Sigmoid colon (tissue), 7 donors: ENCODE data around the gene BCAS4. TPM values are rescaled to one million over a fixed set of nuclear protein-coding genes. Genes with fewer than 3 reads are reported as not detected.

ENCODE experiments used
- DNase-seq: peaks from one replicate; pipeline ENCODE4 v3.0.0-alpha.2; 2019
- H3K27ac ChIP-seq, 4 donors: fragments of 200-600 bp; sonication (generic); one replicate each; pipeline ENCODE4 v1.5.1; 2016 to 2019; ENCODE audit warnings: mild to moderate bottlenecking in 1 of 4
- H3K27me3 ChIP-seq, 3 donors: fragments of 200-600 bp; sonication (generic); one replicate each; pipeline ENCODE4 v1.5.1; 2019; ENCODE audit warnings: mild to moderate bottlenecking in 1 of 3
- H3K36me3 ChIP-seq, 4 donors: fragments of 200-600 bp; sonication (generic); one replicate each; pipeline ENCODE4 v1.5.1; 2016 to 2019
- H3K4me1 ChIP-seq, 4 donors: fragments of 200-600 bp; sonication (generic); one replicate each; pipeline ENCODE4 v1.5.1; 2017 to 2019
- H3K4me3 ChIP-seq, 4 donors: fragments of 200-600 bp; sonication (generic); one replicate each; pipeline ENCODE4 v1.5.1; 2017 to 2019; ENCODE audit warnings: mild to moderate bottlenecking in 2 of 4, moderate library complexity in 1 of 4
- H3K9me3 ChIP-seq, 4 donors: fragments of 200-600 bp in 3 of 4; sonication (generic) in 3 of 4; one replicate each; pipeline versions ENCODE4 v1.5.1 to v1.6.1; 2013 to 2019
- EP300 ChIP-seq, 4 donors: sonication (generic); formaldehyde crosslinking; IDR thresholded peaks; one replicate each; pipeline ENCODE4 v1.6.1; 2017; ENCODE audit warnings: antibody characterized with exemption in 4 of 4
- POLR2A ChIP-seq, 2 donors: fragments of 450-650 bp; IDR thresholded peaks; one replicate each; pipeline ENCODE4 v1.6.1; 2016; ENCODE audit warnings: antibody characterized with exemption in 2 of 2, mild to moderate bottlenecking in 2 of 2, moderate library complexity in 2 of 2
- POLR2AphosphoS5 ChIP-seq, 4 donors: sonication (generic); formaldehyde crosslinking; IDR thresholded peaks; one replicate each; pipeline ENCODE4 v1.6.1; 2017; ENCODE audit warnings: antibody characterized with exemption in 4 of 4
- WGBS, 2 donors: extraction: QIAGEN DNeasy Blood & Tissue Kit; methylation state at CpG; one replicate each; pipeline ENCODE4 v1.1.7; 2013; 5-methylcytosine and 5-hydroxymethylcytosine counted together
- intact Hi-C: fragments of 100-400 bp; cut with DNase I; formaldehyde crosslinking; loops from one replicate; pipeline ENCODE4 v1.15.1; 2023
- polyA plus RNA-seq, 3 donors: library from polyadenylated mRNA; stranded (reverse); fragments of 200-250 nt; gene quantifications; one replicate each; pipeline ENCODE4 v1.2.3, GENCODE V29; 2013
- total RNA-seq, 4 donors: library from RNA; depleted of rRNA; stranded (reverse); fragments of >200 nt; gene quantifications; one replicate each; pipeline ENCODE4 v1.1.0, GENCODE V29; 2016
- TF ChIP-seq, protein P1 (sequence below), 4 experiments: fragments of 450-650 bp in 3 of 4; fragments of 200-600 bp in 1 of 4; IDR thresholded peaks; one replicate each; pipeline ENCODE4 v1.5.1; 2016 to 2019; ENCODE audit warnings: antibody characterized with exemption in 4 of 4, mild to moderate bottlenecking in 3 of 4, moderate library complexity in 2 of 4
- donor health status: healthy with polysubstance abuse.
- donor health status: Bipolar disorder and iron deficiency.
- donor health status: healthy.

Gene BCAS4
- total and polyA plus RNA-seq, 7 donors, result 0.46 to 10.1 (median 3.5) TPM

DNA sequence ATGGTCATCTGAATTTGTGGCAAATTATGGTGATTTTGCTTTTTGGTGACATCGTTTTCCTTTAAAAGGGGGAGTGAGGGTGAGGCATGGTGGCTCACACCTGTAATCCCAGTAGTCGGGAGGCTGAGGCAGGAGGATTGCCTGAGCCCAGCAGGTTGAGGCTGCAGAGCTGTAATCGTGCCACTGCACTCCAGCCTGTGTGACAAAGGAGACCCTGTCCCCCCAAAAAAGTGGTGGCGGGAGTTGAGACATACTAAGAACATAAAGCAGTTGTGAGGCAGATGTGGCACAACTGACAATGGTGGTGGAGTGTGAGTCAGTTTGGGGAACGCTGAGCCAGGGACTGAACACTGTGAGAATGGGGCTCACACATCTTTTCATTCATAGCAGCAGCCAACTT is 90.9 kb downstream of the BCAS4 start:
- Histone ChIP-seq H3K27ac (no peak overlapping the region), H3K4me1 (no peaks in the 10 kb centered on the region), H3K36me3 (peaks cover 2 to 34% (median 8%) of the 10 kb centered on the region in 4 donors), H3K9me3 (no peaks in the 10 kb centered on the region), H3K4me3 (no peak overlapping the region), H3K27me3 (no peaks in the 10 kb centered on the region)
- TF ChIP-seq EP300 (IDR thresholded peaks at IDR 0.05) (no peak), POLR2A (IDR thresholded peaks at IDR 0.05) (no peak), POLR2AphosphoS5 (IDR thresholded peaks at IDR 0.05) (no peak)
- TF ChIP-seq, protein P1, sequence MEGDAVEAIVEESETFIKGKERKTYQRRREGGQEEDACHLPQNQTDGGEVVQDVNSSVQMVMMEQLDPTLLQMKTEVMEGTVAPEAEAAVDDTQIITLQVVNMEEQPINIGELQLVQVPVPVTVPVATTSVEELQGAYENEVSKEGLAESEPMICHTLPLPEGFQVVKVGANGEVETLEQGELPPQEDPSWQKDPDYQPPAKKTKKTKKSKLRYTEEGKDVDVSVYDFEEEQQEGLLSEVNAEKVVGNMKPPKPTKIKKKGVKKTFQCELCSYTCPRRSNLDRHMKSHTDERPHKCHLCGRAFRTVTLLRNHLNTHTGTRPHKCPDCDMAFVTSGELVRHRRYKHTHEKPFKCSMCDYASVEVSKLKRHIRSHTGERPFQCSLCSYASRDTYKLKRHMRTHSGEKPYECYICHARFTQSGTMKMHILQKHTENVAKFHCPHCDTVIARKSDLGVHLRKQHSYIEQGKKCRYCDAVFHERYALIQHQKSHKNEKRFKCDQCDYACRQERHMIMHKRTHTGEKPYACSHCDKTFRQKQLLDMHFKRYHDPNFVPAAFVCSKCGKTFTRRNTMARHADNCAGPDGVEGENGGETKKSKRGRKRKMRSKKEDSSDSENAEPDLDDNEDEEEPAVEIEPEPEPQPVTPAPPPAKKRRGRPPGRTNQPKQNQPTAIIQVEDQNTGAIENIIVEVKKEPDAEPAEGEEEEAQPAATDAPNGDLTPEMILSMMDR (IDR thresholded peaks at IDR 0.05), result no peak
- 85 to 91% methylated on average over 5 of the region's 5 CpGs for WGBS, 2 donors
- intact Hi-C loops, result no loop called here
- DNase-seq, result no peak

DNA sequence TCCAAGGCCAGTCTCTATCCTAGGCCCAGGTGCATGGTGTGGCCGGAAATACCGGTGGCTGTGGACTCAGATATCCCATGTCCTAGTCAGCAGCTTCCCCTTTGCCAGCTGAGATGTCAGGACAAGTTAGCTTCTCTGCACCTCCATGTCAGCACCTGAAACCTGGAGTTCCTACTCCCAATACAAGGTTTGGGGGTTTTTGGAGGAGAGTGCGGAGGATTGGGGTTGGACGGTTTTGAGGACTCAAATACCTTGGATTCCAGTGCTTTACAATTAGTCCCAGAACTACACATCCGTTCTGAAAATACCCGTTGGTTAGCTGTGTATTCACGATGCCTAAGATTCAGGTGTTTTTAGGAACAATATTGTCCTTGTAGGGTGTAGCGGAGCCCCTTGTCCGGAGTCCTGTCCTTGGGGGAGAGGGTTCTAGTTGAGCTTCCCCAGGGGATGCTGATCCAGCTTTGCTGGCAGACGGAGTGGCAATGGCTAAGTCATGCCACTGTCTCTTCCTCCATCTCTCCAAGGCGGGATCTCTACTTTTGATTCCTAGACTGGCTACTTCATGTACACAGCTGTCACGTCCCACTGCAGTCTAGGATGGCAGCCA is 91.4 kb downstream of the BCAS4 start:
- Histone ChIP-seq H3K4me3 (no peak overlapping the region), H3K9me3 (no peaks in the 10 kb centered on the region), H3K4me1 (no peaks in the 10 kb centered on the region), H3K27me3 (no peaks in the 10 kb centered on the region), H3K27ac (no peak overlapping the region), H3K36me3 (peaks cover 5 to 39% (median 10%) of the 10 kb centered on the region in 4 donors)
- TF ChIP-seq POLR2A (IDR thresholded peaks at IDR 0.05), result no peak
- no peak for TF ChIP-seq EP300 (IDR thresholded peaks at IDR 0.05)
- TF ChIP-seq POLR2AphosphoS5 (IDR thresholded peaks at IDR 0.05), result no peak
- TF ChIP-seq, protein P1 (IDR thresholded peaks at IDR 0.05), result no peak
- DNase-seq, result no peak
- 88% methylated on average over 12 of the region's 12 CpGs for WGBS, 2 donors
- intact Hi-C loops, result no loop called here

DNA sequence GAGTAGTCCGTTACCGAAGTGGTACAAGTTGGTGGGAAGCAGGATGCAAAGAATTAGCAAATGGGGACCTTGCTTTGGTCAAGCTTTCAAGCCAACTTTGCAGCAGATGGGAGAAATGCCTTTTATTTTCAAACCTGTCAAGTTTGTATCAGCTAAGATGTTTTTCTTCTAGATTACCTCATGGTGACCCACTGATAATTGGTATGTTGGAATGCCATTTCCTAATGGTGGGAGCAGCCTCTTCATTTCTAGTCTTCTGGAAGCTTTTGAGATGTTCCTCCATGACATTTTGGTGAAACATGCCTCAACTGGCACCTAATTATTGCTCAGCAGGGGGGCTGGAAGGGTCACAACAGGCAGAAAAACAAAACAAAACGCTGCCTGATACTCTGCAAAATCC is 92.7 kb downstream of the BCAS4 start:
- Histone ChIP-seq H3K27ac (no peak overlapping the region), H3K4me1 (no peaks in the 10 kb centered on the region), H3K9me3 (no peaks in the 10 kb centered on the region), H3K27me3 (no peaks in the 10 kb centered on the region), H3K4me3 (no peak overlapping the region), H3K36me3 (peaks cover 10 to 52% (median 18%) of the 10 kb centered on the region in 4 donors)
- 97 to 99% methylated on average over 3 of the region's 3 CpGs for WGBS, 2 donors
- intact Hi-C loops, result no loop called here
- no peak for DNase-seq
- TF ChIP-seq EP300 (IDR thresholded peaks at IDR 0.05) (no peak), POLR2AphosphoS5 (IDR thresholded peaks at IDR 0.05) (no peak), POLR2A (IDR thresholded peaks at IDR 0.05) (no peak)
- TF ChIP-seq, protein P1 (IDR thresholded peaks at IDR 0.05), result no peak

DNA sequence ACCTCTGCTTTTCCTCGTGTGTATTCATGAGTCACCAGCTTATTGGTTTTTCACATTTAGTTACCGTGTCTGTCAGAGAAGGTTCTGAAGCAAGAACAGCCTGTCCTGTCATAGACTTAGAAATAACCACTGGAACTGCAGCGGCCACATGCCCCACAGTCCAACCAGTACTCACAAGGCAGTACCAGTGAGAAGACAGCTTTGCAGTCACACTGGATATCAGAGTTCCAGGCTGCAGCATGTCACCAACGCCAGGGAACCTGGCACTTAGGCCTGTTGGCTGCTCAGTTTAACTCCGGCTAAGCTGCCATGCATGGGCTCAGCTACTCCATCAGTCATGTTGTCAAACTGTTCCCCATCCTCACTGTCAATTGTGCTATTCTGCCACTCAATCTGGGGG is 96.3 kb downstream of the BCAS4 start:
- no peak for DNase-seq
- peaks cover 23 to 77% (median 36%) of the 10 kb centered on the region in 4 donors for H3K36me3 ChIP-seq
- no peak for TF ChIP-seq POLR2AphosphoS5 (IDR thresholded peaks at IDR 0.05)
- TF ChIP-seq EP300 (IDR thresholded peaks at IDR 0.05), result no peak
- H3K4me1 ChIP-seq, result no peaks in the 10 kb centered on the region
- H3K27ac ChIP-seq, result no peak overlapping the region
- 80 to 83% methylated on average over 5 of the region's 5 CpGs for WGBS, 2 donors
- H3K27me3 ChIP-seq, result no peaks in the 10 kb centered on the region
- intact Hi-C loops, result no loop called here
- no peaks in the 10 kb centered on the region for H3K9me3 ChIP-seq
- no peak overlapping the region for H3K4me3 ChIP-seq

DNA sequence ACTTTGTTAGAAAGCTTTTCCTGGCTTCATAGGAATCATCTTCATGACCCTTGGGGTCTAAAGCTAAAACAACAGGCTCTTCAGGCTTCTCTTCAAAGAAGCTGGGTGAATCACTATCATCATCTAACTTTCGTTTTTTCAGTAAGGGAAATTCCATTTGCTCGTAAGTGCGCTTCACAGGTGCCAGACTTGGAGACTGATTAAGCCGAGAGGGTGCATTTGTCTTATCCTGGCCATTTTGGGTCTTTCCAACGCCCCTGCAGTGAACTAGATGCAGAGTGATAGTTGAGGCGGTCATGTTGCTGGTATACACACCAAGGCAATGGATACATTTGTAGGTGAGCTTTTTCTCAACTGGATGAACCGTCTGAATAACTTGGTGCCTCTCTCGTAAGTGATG is 97.5 kb downstream of the BCAS4 start:
- Histone ChIP-seq H3K27me3 (no peaks in the 10 kb centered on the region), H3K36me3 (peaks cover 23 to 82% (median 38%) of the 10 kb centered on the region in 4 donors), H3K9me3 (no peaks in the 10 kb centered on the region), H3K4me1 (no peaks in the 10 kb centered on the region), H3K27ac (no peak overlapping the region), H3K4me3 (no peak overlapping the region)
- TF ChIP-seq, protein P1 (IDR thresholded peaks at IDR 0.05), result no peak
- no peak for TF ChIP-seq POLR2A (IDR thresholded peaks at IDR 0.05)
- TF ChIP-seq EP300 (IDR thresholded peaks at IDR 0.05), result no peak
- TF ChIP-seq POLR2AphosphoS5 (IDR thresholded peaks at IDR 0.05), result no peak
- WGBS, 2 donors, result 91 to 93% methylated on average over 8 of the region's 8 CpGs
- intact Hi-C loops, result no loop called here
- no peak for DNase-seq
